Mammary epithelial cell (primary cell): ENCODE measurements around the gene CELA3B.

Experiments
- CTCF ChIP-seq, 2 donors: IDR thresholded peaks in 1 of 2; conservative IDR thresholded peaks in 1 of 2; 2 replicates each; pipeline ENCODE4 v1.5.1; 2011 to 2012; ENCODE audit warnings: inconsistent platforms in 2 of 2, low read length in 2 of 2, mild to moderate bottlenecking in 2 of 2, control low read depth in 1 of 2, low read depth in 1 of 2; ENCODE audit not compliant: insufficient read depth in 1 of 2; ENCODE audit errors: extremely low read depth in 1 of 2
- EZH2 ChIP-seq: IDR thresholded peaks from 2 replicates; pipeline ENCODE4 v1.6.1; 2012; ENCODE audit warnings: low read length, inconsistent platforms, borderline replicate concordance

GRCh38 chr1:21937034-21937371 is 39.8 kb upstream of the CELA3B start, which contains the start of gene HSPG2:
- no peak for TF ChIP-seq CTCF (conservative IDR thresholded peaks at IDR 0.05 in 1 of 2, IDR thresholded peaks at IDR 0.05 in 1 of 2; ENCODE audit: extremely low read depth in 1 of 2, insufficient read depth in 1 of 2, low read depth in 1 of 2, low read length in 2 of 2)
- no peak for TF ChIP-seq EZH2
